Dermis blood vessel endothelial cell (primary cell): ENCODE data around the gene LRRC4C. TPM values are rescaled to one million over a fixed set of nuclear protein-coding genes. Genes with fewer than 3 reads are reported as not detected.
"Not testable (repeated sequence)": the region's sequence is repeated elsewhere in the genome, so short reads cannot be mapped to it uniquely, and the experiment has no call there.

Experiments used
- DNase-seq: peaks from one replicate; pipeline ENCODE4 v3.0.0; 2010
- total RNA-seq: library from RNA; depleted of rRNA; stranded (reverse); fragments of >200 nt; gene quantifications from 2 replicates; pipeline ENCODE4 v1.2.3, GENCODE V29; 2014

LRRC4C gene
- total RNA-seq, 1 donor from 2014 or later, result not detected

GRCh38 chr11:41115066-41115465 is 344.4 kb downstream of the LRRC4C start:
- DNase-seq, result no peak

DNA sequence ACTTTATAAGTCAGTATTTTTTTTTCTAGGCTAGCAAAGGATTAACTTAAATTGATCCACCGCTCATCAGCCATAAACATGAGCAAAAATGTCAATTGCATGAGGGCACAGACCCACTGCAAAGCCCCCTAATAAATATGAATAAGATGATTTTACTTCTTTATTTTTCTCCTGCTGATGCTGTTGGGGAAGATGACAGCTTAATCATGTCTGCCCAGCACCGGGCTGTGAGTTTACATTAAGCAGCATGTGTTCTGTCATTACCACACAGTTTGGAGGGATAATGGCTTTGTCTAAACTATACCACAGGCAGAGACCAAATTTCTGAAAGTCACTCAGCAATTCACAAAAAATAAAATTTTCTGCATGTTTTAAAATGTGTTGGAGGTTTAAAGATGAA is 346.3 kb downstream of the LRRC4C start:
- no peak for DNase-seq

- DNase-seq, result no peak
Measured at GRCh38 chr11:41110527-41110926, 348.9 kb downstream of the LRRC4C start.

DNA sequence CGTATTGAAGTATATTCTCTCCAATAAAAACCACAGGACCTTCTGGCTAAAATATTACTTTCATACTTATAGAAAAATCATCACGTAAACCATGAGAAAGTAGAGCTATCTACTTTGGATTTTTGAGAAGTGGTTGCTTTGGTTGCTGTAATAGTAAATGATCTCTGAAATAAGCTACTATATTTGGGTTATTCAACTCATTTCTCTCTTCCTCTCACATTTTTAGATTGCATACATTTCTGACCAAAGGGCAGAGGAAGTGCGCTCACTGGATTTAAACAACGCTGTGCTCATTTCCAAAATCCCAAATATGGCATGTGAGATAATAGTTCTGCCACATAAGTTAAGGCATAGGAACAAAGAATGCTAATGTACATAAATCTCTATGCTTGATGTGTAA is 357.0 kb downstream of the LRRC4C start:
- no peak for DNase-seq

DNA sequence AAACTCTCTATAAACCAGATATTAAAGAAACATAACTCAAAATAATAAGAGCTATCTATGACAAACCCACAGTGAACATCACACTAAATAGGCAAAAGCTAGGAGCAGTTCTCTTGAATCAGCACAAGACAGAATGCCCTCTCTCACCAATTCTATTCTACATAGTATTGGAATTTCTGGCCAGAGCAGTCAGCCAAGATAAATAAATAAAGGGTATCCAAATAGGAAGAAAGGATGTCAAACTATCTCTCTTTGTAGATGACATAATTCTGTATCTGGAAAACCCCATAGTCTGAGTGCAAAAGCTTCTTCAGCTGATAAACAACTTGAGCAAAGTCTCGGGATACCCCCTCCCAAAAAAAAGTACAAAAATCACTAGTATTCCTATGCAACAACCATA is 359.8 kb downstream of the LRRC4C start:
- DNase-seq, result no peak

- no peak for DNase-seq
Measured at GRCh38 chr11:41085123-41085522, 374.3 kb downstream of the LRRC4C start.

GRCh38 chr11:41081756-41082285 is 377.6 kb downstream of the LRRC4C start:
- no peak for DNase-seq

GRCh38 chr11:41074318-41074717 is 385.1 kb downstream of the LRRC4C start:
- no peak for DNase-seq

DNA sequence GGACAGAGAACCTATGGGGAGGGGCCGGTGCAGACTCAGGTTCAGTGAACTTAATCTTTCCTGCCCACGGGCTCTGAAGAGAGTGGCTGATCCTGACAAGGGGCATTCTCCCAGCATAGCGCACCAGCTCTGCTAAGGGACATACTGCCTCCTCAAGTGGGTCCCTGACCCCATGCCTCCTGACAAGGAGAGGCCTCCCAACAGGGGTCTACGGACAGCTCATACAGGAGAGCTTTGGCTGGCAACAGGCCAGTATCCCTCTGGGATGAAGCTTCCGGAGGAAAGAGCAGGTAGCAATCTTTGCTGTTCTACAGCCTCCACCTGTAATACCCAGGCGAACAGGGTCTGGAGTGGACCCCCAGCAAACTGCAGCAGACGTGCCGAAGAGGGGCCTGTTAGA is 394.0 kb downstream of the LRRC4C start:
- no peak for DNase-seq

DNA sequence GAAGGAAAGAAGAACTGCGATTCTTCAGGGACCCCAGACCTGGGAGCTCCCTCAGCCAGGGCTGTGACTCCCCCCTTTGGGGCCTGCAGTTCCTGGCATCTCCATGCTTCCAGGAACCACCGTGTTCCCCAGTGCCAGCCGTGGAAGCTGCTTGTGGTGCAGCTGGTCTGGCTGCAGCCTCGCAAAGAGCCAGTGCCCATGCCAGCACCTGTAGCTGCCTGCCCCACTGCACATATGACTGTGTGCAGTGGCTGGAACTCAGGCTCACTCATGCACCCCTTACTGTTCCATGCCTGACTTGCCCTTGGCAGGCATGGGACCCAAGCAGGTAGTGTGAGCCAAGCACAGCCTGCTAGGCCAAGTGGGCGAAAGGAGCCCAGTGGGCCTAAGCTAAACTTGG is 401.3 kb downstream of the LRRC4C start:
- no peak for DNase-seq

- DNase-seq, result no peak
Measured at GRCh38 chr11:41056892-41057569, 402.4 kb downstream of the LRRC4C start.

- no peak for DNase-seq
Measured at GRCh38 chr11:41053894-41054293, 405.6 kb downstream of the LRRC4C start.

DNA sequence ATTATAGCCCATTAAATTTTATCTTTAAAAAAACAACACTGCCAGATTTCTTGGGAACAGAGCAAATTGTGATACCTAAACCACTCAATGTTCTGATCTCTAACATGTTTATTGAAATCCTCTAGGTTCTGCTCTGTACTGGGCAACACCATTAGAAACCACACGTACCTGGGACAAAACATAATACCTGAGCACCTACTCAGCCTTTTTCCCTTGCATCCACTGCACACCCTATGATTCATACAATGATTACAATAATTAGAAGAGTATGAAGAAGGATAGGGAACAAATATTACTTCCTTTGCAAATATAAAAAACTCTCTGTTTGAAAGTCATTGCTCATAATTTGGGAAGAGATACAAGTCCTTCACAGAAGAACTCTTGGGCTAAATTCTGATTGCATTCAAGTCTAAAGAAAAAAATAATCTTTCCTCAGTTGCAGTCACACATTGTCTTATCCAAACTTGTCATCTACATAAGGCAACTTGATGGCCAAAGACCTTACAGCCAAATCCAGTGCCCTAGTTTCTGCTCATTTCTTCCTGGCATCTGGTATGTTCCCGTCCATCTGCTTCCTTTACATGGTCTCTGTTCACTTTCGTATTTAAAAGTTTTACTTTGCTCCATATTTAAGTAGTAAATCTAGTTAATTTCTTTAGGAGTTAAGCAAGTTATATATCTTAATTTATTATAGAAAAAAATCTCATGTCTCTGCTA is 407.4 kb downstream of the LRRC4C start:
- no peak for DNase-seq

GRCh38 chr11:41050791-41051190 is 408.7 kb downstream of the LRRC4C start:
- no peak for DNase-seq

- no peak for DNase-seq
Measured at GRCh38 chr11:41047229-41047628, 412.2 kb downstream of the LRRC4C start.

DNA sequence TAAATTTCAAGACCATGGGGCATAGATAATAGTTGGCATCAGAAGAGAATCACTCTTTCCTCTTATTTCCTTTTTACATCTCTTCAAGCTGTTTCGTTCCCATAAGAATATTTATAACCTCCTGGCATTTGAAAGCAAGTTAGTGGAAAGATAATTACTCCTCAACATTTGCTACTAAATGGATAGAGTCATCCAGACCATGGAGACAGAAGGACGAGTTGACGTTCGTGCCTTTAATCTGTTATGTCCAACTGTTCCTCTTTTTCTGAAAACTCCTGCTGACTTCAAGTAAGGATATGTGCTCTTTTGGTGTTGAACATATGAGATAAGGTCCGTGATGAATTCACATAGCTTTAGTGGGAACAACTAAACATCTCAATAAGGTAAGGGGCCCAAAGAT is 414.2 kb downstream of the LRRC4C start:
- DNase-seq, result no peak

DNA sequence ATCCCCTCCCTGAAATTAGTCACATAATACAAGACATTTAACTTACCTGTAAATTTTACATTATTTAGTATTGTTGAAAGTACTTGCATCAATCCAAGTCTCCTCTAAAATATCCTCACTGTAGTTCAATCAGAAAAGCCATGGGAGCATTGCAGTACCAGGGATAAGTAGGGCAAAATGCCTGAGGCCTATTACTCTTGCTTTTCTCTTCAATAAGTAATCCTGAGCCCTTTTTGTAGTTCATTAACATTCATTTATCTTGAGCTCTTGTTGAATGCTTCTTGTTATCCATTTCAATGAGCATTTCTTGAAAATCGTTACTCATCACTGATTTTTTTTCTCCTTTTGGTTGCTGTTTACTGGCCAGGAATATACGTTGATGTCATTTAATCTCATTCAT is 414.7 kb downstream of the LRRC4C start:
- DNase-seq, result no peak

- no peak for DNase-seq
Measured at GRCh38 chr11:41042688-41043087, 416.8 kb downstream of the LRRC4C start.

GRCh38 chr11:41040474-41040873 is 419.0 kb downstream of the LRRC4C start:
- DNase-seq, result no peak

DNA sequence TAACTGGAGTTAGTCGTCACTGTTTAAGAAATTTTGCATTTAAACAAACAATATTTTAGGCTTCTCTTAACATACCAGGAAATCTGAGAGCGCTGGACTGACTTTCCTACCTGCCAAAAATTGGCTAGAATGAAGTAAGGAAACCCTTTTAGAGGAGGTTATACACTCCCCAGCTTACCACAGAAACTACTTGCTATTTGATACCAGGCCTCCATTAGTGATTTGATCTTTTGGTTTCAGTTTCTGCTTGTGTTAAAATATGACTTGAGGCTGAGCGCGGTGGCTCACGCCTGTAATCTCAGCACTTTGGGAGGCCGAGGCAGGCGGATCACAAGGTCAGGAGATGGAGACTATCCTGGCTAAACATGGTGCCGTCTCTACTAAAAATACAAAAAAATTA is 419.9 kb downstream of the LRRC4C start:
- DNase-seq, result no peak

DNA sequence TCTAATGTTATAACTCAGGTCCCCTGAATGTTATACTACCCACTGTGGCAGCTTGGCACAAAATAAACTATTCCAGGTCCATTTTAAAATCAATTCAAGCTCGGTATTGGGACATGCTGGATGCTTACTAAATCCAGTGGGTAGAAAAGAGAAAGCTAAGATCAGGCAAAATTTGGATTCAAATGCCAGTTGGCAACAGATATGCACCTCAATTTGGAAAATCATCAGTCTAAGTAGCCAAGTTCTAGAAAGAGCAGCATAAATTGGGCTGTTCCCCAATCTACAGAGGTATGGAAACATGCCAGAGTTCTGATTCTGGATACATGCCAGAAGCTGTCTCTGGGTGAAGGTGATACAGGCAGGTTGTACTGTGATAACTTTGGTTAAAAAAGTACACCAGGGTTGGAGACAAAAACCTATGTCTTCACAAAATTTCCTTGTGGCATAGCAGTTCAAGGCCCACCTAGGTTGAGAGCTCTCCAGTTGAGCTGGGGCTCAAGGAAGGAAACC is 427.8 kb downstream of the LRRC4C start:
- DNase-seq, result no peak

DNA sequence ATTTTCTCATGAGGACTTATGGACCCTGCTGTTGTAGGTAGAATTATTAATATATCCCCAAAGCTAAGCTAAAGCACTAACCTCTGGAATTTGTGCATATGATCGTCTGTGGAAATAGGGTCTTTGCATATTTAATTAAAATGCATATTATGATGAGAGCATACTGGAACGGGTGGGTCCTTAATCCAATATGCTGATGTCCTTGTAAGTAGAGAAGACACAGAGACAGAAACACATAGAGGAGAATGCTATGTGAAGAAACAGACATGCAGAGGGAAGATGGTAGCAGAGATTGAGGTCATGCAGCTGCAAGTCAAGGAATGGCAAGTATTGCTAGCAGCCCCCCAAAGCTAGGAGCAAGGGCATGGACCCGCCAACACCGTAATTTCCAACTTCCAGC is 439.2 kb downstream of the LRRC4C start:
- no peak for DNase-seq

GRCh38 chr11:41019666-41020065 is 439.8 kb downstream of the LRRC4C start:
- not testable (repeated sequence) for DNase-seq

DNA sequence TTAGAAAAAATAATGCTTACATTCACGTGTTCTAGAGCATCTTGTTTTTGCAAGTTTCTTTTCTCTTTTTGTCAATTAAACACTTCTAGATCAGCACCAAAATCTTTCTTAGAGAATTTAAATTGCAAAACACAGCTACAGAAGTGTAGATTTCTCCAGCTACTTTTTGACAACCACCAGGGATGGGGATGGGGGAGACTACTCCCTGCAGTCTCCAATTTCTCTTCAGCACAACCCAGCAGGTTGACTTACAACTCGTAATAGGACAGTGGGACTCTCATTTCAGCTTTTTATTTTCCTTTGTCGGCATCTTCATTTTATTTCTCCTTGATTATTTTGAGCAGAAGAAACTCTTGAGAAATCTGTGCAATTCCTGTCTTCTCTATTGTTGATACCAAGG is 441.2 kb downstream of the LRRC4C start:
- no peak for DNase-seq
